Activated T-cell treated with anti-CD3 and anti-CD28 coated beads for 24 hours (primary cell): ENCODE measurements around the gene CACNA1C.

Experiments
- DNase-seq: peaks from one replicate; pipeline ENCODE4 v3.0.0-alpha.2; 2020; ENCODE audit warnings: low read depth

Gene CACNA1C

GRCh38 chr12:2256915-2257314 lies 204.1 kb downstream of the CACNA1C start:
- DNase-seq, result no peak

DNA sequence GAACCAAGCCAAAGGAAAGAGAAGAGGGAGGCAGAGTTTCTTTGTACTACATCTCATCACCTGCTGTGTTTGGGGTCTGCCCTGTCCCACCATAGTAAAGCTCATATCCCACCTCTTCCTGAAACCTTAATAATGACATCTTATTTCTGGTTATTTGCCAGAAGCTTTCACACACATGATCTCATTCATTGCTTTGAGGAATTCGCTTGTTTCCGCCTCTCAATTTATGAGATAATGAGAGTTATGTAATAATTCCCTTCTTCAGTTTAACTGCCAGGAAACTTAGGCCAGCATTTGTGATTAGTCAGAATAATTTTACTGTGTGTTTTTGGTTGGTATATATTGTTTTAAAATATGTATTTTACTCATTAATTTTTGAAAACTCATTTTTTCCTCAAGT lies 205.2 kb downstream of the CACNA1C start:
- DNase-seq, result no peak

GRCh38 chr12:2259369-2259768 lies 206.6 kb downstream of the CACNA1C start:
- DNase-seq, result no peak

GRCh38 chr12:2260441-2260840 lies 207.7 kb downstream of the CACNA1C start:
- no peak for DNase-seq

DNA sequence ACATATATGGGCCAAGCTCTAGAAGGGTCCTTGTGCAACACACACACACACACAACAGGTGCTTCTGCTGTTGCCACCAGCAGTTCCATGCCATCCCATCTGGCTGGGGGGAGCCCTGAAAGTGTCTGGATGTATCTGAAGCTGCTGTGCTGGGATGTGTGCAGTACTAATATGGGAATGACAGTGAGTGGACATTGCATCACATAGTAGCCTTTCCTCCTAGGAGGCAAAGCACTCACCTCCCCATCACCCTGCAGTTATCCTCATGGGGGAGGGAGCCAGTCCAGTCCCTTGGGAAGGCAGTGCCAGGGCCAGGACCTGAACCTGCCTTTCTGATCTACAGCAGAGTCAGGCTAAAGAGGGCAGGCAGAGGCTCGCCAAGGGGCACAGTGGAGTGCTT lies 208.9 kb downstream of the CACNA1C start:
- DNase-seq, result no peak

DNA sequence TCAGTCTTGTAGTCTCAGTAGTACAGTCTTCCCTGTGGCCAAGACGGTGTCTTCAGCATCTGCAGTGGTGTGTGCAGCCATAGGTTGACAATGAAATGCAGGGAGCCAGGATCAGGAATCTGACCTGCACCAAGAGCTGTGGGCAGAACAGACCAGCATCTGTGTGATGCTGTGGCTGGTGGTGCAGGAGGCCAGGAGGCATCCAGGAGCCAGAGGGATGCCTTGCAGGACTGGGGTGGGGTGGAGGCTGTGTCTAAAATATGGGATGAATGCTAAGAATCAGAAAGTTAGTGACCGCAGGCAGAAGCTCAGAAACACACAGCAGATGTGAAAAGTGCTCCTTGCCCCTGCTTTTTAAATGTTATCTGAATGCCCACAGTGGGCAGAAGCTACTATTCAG lies 209.7 kb downstream of the CACNA1C start:
- DNase-seq, result no peak

GRCh38 chr12:2263901-2264300 lies 211.1 kb downstream of the CACNA1C start:
- no peak for DNase-seq

DNA sequence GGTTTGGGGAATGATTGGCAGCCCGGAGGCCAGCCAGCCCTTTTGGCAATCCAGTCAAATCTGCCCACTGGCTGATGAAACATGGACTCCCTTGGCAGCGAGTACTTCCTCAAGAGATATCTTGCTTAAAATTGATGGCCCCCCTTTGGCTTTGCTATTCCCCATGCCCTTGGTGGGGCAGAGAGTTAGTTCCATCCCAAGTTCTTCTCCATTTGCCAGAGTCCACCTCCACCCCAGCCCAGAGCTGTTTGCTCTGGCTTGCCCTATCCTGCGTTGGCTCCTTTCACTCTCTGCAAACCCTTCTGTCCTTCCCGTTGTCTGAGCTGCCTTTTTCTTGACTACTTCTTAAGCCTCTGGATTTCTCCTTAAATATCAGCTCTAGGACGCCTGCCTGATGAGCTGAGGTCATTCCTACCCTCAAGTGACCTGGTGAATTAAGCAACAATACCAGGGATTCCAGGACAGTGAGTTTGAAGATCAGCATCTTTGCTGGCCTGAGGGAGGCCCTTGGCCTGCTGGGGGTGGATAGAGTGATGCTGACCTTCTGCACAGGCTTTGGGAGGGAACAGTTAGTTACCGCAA lies 212.0 kb downstream of the CACNA1C start:
- DNase-seq, result no peak

DNA sequence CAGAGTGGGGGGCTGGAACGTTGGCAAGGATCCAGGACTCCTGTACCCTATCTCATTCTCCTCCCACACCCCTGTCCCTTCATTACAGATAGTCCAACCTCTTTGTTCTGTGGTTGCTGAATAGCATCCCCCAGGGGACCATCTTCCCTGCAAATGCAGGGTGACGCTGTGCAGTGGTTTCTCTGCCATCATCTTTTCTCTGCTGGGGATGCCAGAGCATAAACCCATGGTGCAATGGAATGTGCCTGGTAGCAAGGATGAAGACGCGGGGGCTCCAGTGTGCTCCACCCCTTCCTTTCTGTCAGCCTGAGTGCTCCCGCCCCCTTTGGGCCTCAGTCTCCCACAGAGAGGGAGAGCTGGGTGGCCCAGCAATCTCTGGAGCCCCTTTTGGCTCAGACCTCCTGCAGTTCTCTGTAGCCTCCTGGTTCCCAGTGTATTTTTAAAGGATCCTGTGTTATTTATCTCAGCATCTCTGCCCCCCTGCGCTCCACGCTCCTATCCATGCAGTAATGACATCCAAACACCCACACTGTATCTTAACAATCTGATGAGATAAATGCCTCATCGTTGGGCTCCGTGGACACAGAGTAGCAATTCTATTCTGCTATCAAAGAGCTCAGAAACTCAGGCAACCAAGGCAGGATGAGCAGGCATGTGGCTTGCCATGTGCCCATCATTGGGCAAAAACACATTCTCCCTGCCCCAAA lies 212.8 kb downstream of the CACNA1C start:
- no peak for DNase-seq

DNA sequence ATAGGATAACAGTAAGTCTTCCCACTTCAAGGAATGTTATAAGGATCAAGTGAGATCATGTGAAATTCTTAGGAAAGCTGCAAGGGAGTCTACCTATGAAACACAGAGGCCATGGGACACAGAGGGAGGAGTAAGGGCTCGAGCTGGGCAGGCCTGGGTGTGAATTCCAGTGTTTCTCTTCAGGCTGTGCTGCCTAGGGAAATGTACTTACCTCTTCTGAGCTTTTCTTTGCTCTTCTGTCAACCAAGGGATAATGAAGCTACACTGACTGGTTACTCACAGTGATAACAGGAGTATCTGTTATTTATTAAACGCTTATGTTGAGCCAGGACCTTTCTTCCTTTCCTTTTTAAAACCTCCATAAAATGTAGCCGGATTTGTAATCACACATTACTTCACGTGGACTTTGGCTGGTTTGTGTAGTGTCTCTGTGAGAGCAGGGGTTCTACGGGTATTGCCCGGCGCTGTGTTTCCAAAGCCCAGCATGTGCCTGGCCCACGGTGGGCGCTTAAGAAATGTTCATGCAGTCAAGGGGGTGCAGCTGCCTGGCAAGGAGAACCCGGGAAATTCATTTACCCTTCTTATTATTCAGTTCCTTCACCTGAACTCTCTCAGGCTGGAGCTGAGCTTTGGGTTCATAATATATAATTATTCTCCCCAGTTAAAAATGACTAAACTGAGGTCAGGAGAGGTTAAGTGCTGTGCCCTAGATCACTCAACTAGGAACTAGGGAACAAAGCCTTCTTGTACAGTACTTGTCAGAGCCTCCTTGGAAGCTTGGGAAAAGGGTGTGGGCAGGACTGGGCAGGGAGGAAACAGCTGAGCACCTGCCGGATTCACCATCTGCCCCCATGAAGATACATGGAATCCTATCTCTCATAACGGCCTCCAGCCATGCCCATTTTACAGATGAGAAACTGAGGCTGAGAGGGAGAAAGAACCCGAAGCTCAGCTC lies 214.2 kb downstream of the CACNA1C start:
- no peak for DNase-seq

GRCh38 chr12:2267703-2268470 lies 215.1 kb downstream of the CACNA1C start:
- no peak for DNase-seq

DNA sequence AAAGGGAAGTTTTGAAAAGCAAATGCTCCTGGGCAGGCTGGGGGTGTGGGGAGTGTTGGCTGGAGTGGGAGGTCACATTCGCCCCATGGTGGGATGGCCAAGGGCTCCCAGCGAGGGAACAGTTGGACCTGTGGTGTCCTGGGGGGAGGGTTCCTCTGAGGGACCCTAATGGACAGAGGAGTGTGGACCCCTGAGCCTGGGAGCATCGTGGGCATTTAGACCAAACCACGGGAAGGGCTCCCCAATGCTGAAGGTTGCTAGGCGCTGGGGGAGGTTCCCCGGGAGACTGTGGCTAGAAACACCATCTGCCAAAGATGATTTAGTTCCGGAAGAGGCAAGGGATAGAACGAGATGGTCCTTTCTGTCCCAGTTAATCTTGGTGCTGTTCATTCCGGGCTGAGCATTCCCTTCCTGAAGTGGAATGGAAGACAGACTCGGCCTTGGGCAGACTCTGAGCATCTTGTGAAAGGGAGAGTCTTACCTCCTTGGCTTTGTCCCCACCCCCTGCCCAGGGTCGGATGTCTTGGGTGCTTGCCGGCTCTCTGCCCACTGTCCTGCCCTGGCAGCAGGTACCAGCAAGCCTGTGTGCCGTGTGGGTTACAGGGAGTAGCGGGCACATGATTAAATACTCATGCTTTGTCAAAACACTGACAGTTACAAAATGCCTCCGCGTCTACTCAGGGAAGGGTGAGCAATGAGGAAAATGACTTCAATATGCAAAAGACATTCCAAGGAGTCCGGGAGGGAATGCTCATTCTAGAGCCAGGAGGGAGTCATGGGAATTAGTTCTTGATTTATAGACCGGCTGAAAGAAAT lies 215.9 kb downstream of the CACNA1C start:
- DNase-seq, result no peak

DNA sequence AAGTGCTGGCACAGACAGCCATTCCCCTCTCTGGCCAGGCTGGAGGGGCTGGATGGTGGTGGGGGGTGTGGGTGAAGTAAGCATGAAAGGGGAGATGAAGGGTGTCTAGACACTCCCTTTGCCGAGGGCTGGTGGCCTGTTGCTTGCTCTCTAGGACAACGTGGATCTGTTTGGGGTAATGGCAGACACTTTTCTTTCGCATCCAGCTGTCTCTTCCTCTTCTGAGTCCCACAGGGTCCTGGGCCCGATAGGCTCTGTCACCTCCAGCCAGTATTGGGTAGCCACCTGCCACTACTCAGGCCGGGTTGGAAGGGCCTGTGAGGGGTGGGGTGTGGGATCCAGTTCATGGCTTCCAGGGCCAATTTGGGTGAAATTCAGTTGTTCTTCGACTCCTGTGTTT lies 218.1 kb downstream of the CACNA1C start:
- no peak for DNase-seq

DNA sequence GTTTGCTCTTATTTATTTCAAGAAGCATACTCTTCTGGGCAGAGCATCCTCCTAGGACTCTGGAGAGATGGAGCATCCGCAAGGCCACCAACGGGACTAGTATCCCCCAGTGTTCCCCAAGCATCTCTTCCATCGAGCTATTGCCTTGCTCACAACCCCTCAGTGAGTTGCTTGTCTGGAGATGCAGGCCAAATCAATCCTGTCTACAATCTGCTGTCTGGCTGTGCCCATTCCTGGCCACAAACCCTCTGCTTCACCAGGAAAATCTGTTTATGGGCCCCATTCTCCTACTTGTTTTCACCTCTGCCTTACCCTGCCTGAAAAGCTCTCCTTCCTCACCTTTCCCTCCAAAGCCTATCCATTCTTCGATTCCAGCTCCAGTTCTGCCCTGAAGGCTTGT lies 219.2 kb downstream of the CACNA1C start:
- no peak for DNase-seq

GRCh38 chr12:2273288-2273687 lies 220.5 kb downstream of the CACNA1C start:
- DNase-seq, result no peak

DNA sequence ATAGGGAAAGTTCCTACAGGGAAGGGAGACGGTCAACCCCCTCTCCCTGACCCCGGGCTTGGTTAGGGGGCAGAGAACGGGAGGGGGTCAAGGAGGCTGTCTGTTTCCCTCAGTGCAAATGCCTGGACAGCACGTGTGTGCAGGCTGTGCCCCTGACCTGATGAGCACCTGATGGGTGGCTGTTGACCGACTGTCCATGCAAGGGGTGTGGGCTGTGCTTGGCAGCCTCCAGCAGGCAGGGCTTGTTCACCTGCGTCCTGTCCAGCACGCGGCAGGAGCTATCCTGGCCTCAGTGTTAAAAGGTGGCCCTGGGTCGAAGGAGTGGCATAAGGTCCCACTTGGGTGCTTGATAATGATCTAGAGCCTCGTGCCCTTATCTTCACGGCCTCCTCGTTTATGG lies 221.0 kb downstream of the CACNA1C start:
- no peak for DNase-seq

- DNase-seq, result no peak
These were observed 221.9 kb downstream of the CACNA1C start for GRCh38 chr12:2274733-2275132.

GRCh38 chr12:2276288-2277033 lies 223.7 kb downstream of the CACNA1C start:
- no peak for DNase-seq

DNA sequence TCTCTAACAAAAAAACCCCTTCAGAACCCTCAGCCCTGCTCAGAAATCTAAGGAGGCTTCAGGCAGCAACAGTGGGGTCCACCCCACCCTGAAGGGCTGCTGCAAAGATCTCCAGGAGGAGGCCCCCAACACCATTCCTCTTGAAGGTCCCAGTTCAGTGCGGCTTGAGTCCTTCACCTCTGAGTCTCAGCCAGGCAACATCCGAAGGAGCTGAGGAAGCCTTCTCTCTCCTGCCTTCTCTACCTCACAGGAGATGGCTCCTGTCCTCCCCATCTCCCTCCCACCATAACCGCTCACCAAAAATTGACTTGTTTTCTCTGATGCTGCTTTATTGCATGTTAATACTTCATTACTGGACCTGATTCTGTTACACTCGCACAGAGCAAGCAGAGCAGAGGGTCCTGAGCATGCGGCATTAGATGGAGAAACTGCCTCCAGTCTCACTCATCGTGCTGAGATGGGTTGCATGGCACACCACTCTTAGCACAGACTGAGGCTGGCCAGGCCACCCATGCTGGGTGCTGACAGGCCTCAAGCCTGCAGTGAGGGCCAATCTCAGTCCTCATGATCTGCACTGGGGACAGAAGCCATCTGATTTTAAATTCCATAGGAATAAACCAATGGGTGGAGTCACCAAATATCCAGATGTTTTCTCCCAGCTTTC lies 224.8 kb downstream of the CACNA1C start:
- no peak for DNase-seq

DNA sequence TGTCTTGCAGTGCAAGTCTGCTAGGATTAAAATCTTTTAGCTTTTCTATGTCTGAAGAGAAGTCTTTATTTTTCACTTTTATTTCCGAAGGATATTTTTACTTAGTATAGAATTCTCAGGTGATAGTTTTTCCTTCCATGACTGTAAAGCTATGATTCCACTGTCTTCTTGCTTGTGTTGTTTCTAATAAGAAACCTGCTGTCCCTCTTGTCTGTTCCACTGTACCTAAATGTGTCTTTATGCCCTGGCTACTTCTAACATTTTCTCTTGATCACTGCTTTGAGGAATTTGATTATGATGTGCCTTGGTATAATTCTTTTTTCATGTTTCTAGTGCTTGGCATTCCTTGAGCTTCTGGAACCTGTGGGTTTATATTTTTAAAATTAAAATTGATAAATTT lies 228.7 kb downstream of the CACNA1C start:
- DNase-seq, result no peak
